HEK293 (cell line): ENCODE data around the gene MTUS2.

Experiments used
- CTCF ChIA-PET: fragments of 350-600 bp; formaldehyde crosslinking; extraction: SDS; loops from one replicate; lab custom pipeline; 2021; ENCODE audit warnings: antibody characterized with exemption; lab: Yijun Ruan, JAX
- POLR2A ChIA-PET: fragments of 300-600 bp; formaldehyde crosslinking; extraction: SDS; loops from one replicate; lab custom pipeline; 2020; ENCODE audit warnings: antibody characterized with exemption, inconsistent platforms; lab: Yijun Ruan, JAX
- H3K27ac ChIP-seq: fragments of 200-500 bp; sonication (Bioruptor generic); 2 replicates; pipeline ENCODE4 v1.5.1; 2014; ENCODE audit warnings: low read depth, low read length, control low read depth, inconsistent platforms; ENCODE audit errors: extremely low read depth
- H3K36me3 ChIP-seq, 2 experiments: fragments of 200-500 bp in 1 of 2; sonication (Bioruptor generic) in 1 of 2; 1 replicate in 1 of 2; 2 replicates in 1 of 2; pipeline ENCODE4 v1.5.1; 2014 to 2017; ENCODE audit warnings: inconsistent platforms in 2 of 2, low read length in 2 of 2; ENCODE audit not compliant: control insufficient read depth in 2 of 2, insufficient read depth in 1 of 2
- H3K4me1 ChIP-seq: fragments of 200-500 bp; sonication (Bioruptor generic); 2 replicates; pipeline ENCODE4 v1.5.1; 2014; ENCODE audit warnings: mild to moderate bottlenecking, low read length, inconsistent platforms; ENCODE audit not compliant: control insufficient read depth, insufficient read depth
- H3K4me3 ChIP-seq: 2 replicates; pipeline ENCODE4 v1.5.1; 2011; ENCODE audit warnings: low read depth, mild to moderate bottlenecking, control low read depth, low read length, moderate library complexity
- H3K9me3 ChIP-seq: fragments of 200-500 bp; sonication (Bioruptor generic); 2 replicates; pipeline ENCODE4 v1.5.1; 2014; ENCODE audit warnings: low read depth, low read length, inconsistent platforms; ENCODE audit not compliant: control insufficient read depth, insufficient read depth
- HOXC10 ChIP-seq: sonication (generic); formaldehyde crosslinking; IDR thresholded peaks from 2 replicates; pipeline ENCODE4 v1.8.1; 2023; ENCODE audit warnings: mild to moderate bottlenecking, missing genetic modification reagents
- KLF8 ChIP-seq: fragments of 450-650 bp; formaldehyde crosslinking; IDR thresholded peaks from 2 replicates; pipeline ENCODE4 v1.5.1; 2016; ENCODE audit warnings: missing biosample characterization, missing genetic modification characterization
- MEIS1 ChIP-seq: sonication (generic); formaldehyde crosslinking; IDR thresholded peaks from 2 replicates; pipeline ENCODE4 v1.8.1; 2022; ENCODE audit warnings: missing genetic modification reagents, mild to moderate bottlenecking, borderline replicate concordance
- MYNN ChIP-seq: fragments of 450-650 bp; formaldehyde crosslinking; IDR thresholded peaks from 2 replicates; pipeline ENCODE4 v1.5.1; 2016; ENCODE audit warnings: missing biosample characterization, missing genetic modification characterization, borderline replicate concordance
- SALL2 ChIP-seq: fragments of 450-650 bp; formaldehyde crosslinking; IDR thresholded peaks from 2 replicates; pipeline ENCODE4 v1.5.0; 2017; ENCODE audit warnings: missing biosample characterization, mild to moderate bottlenecking, missing genetic modification characterization, borderline replicate concordance
- SCRT1 ChIP-seq: fragments of 450-650 bp; formaldehyde crosslinking; IDR thresholded peaks from 2 replicates; pipeline ENCODE4 v1.5.1; 2016; ENCODE audit warnings: missing biosample characterization, missing genetic modification characterization, borderline replicate concordance
- SCRT2 ChIP-seq: fragments of 450-650 bp; formaldehyde crosslinking; IDR thresholded peaks from 2 replicates; pipeline ENCODE4 v1.5.1; 2016; ENCODE audit warnings: missing biosample characterization, missing genetic modification characterization
- SP3 ChIP-seq: fragments of 450-650 bp; formaldehyde crosslinking; IDR thresholded peaks from 2 replicates; pipeline ENCODE4 v1.5.1; 2016; ENCODE audit warnings: missing biosample characterization, missing genetic modification characterization
- WT1 ChIP-seq: fragments of 450-650 bp; formaldehyde crosslinking; IDR thresholded peaks from 2 replicates; pipeline ENCODE4 v1.5.1; 2016; ENCODE audit warnings: missing biosample characterization, missing genetic modification characterization
- ZFHX2 ChIP-seq: fragments of 450-650 bp; formaldehyde crosslinking; conservative IDR thresholded peaks from 2 replicates; pipeline ENCODE4 v1.5.1; 2016; ENCODE audit warnings: missing biosample characterization, missing genetic modification characterization
- ZIC2 ChIP-seq: fragments of 450-650 bp; formaldehyde crosslinking; IDR thresholded peaks from 2 replicates; pipeline ENCODE4 v1.5.1; 2016; ENCODE audit warnings: missing biosample characterization, missing genetic modification characterization
- ZNF133 ChIP-seq: fragments of 450-650 bp; formaldehyde crosslinking; IDR thresholded peaks from 2 replicates; pipeline ENCODE4 v1.5.1; 2016; ENCODE audit warnings: missing biosample characterization, missing genetic modification characterization
- ZNF214 ChIP-seq: fragments of 450-650 bp; formaldehyde crosslinking; IDR thresholded peaks from 2 replicates; pipeline ENCODE4 v1.5.1; 2017; ENCODE audit warnings: missing biosample characterization, mild to moderate bottlenecking, missing genetic modification characterization, borderline replicate concordance
- ZNF223 ChIP-seq: fragments of 450-650 bp; formaldehyde crosslinking; IDR thresholded peaks from 2 replicates; pipeline ENCODE4 v1.5.1; 2016; ENCODE audit warnings: missing biosample characterization, missing genetic modification characterization
- ZNF248 ChIP-seq: fragments of 450-650 bp; formaldehyde crosslinking; IDR thresholded peaks from 2 replicates; pipeline ENCODE4 v1.5.1; 2017; ENCODE audit warnings: missing biosample characterization, missing genetic modification characterization
- ZNF366 ChIP-seq: fragments of 450-650 bp; formaldehyde crosslinking; conservative IDR thresholded peaks from 2 replicates; pipeline ENCODE4 v1.5.1; 2016; ENCODE audit warnings: missing biosample characterization, missing genetic modification characterization
- ZNF473 ChIP-seq: fragments of 450-650 bp; formaldehyde crosslinking; IDR thresholded peaks from 2 replicates; pipeline ENCODE4 v1.5.1; 2017; ENCODE audit warnings: missing biosample characterization, missing genetic modification characterization
- ZNF529 ChIP-seq: fragments of 450-650 bp; formaldehyde crosslinking; IDR thresholded peaks from 2 replicates; pipeline ENCODE4 v1.5.1; 2017; ENCODE audit warnings: missing genetic modification characterization, missing biosample characterization; ENCODE audit not compliant: insufficient replicate concordance
- ZNF621 ChIP-seq: fragments of 450-650 bp; formaldehyde crosslinking; IDR thresholded peaks from 2 replicates; pipeline ENCODE4 v1.5.1; 2017; ENCODE audit warnings: missing biosample characterization, missing genetic modification characterization
- ZNF623 ChIP-seq: fragments of 450-650 bp; formaldehyde crosslinking; IDR thresholded peaks from 2 replicates; pipeline ENCODE4 v1.5.1; 2016; ENCODE audit warnings: missing biosample characterization, missing genetic modification characterization
- ZNF645 ChIP-seq: fragments of 450-650 bp; formaldehyde crosslinking; IDR thresholded peaks from 2 replicates; pipeline ENCODE4; 2016; ENCODE audit warnings: missing biosample characterization, missing genetic modification characterization
- ZNF704 ChIP-seq: fragments of 450-650 bp; formaldehyde crosslinking; IDR thresholded peaks from 2 replicates; pipeline ENCODE4 v1.5.1; 2016; ENCODE audit warnings: missing biosample characterization, missing genetic modification characterization
- ZNF830 ChIP-seq: fragments of 450-650 bp; IDR thresholded peaks from 2 replicates; pipeline ENCODE4 v1.5.0; 2018; ENCODE audit warnings: missing biosample characterization, missing genetic modification characterization, low read depth, mild to moderate bottlenecking, moderate library complexity
- ZNF843 ChIP-seq: fragments of 450-650 bp; formaldehyde crosslinking; IDR thresholded peaks from 2 replicates; pipeline ENCODE4 v1.5.1; 2016; ENCODE audit warnings: missing biosample characterization, missing genetic modification characterization
- TF ChIP-seq, protein P1 (sequence below): fragments of 450-650 bp; formaldehyde crosslinking; IDR thresholded peaks from 2 replicates; pipeline ENCODE4 v1.5.1; 2016; ENCODE audit warnings: missing biosample characterization, missing genetic modification characterization, low read depth
- TF ChIP-seq, protein P2 (sequence below): fragments of 450-650 bp; formaldehyde crosslinking; IDR thresholded peaks from 2 replicates; pipeline ENCODE4 v1.5.1; 2016; ENCODE audit warnings: missing biosample characterization, missing genetic modification characterization

Gene MTUS2

DNA sequence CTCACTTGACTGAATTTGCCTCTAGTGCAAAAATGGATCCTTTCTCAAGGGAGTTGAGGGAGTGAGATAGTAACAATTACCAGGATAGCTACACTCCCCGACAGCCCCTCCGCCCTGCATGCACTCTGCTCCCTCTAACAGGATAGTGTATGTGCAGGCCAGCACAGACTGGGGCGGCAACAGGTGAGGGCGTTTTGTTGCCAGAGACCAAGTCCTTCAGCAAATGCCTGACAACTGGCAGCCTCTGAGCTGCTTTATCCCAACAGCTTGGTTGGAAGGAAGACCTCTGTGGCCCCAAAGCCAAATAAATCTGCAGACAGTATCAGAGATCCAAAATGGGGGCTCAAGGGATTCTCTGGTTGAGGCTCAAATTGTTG, 688.7 kb downstream of the MTUS2 start:
- ChIA-PET POLR2A (no interaction called here), CTCF (interaction anchor here (0.5 to 3.2 kb wide), 26 partner anchors 9 to 617 kb away, joined by 3 to 19 read pairs (median 4); no protein-coding TSS in a partner anchor)
- H3K4me1 ChIP-seq, result no peaks in the 10 kb centered on the region

GRCh38 chr13:29509999-29510589, 690.0 kb downstream of the MTUS2 start:
- ChIA-PET CTCF (interaction anchor here (0.7 to 0.8 kb wide), 2 partner anchors 36 to 264 kb away, joined by 3 read pairs; no protein-coding TSS in a partner anchor), POLR2A (no interaction called here)

More for the DNA sequence above, 688.7 kb downstream of the MTUS2 start:
- Histone ChIP-seq H3K27ac (no peak overlapping the region), H3K9me3 (no peaks in the 10 kb centered on the region), H3K36me3 (peaks cover 0 to 27% of the 10 kb centered on the region in 2 experiments; a peak in 1 of 3 replicates), H3K4me3 (no peak overlapping the region)
- TF ChIP-seq WT1, result peak; percentile 64
- TF ChIP-seq SALL2 (tag by site-specific recombination), result no peak
- peak; percentile 56; the same call in 1 of the 2 replicates for TF ChIP-seq SCRT1 (tag by site-specific recombination)
- no peak for TF ChIP-seq ZNF214 (tag by site-specific recombination)
- TF ChIP-seq SCRT2 (tag by site-specific recombination), result peak; percentile 73
- no peak for TF ChIP-seq KLF8 (tag by site-specific recombination)

DNA sequence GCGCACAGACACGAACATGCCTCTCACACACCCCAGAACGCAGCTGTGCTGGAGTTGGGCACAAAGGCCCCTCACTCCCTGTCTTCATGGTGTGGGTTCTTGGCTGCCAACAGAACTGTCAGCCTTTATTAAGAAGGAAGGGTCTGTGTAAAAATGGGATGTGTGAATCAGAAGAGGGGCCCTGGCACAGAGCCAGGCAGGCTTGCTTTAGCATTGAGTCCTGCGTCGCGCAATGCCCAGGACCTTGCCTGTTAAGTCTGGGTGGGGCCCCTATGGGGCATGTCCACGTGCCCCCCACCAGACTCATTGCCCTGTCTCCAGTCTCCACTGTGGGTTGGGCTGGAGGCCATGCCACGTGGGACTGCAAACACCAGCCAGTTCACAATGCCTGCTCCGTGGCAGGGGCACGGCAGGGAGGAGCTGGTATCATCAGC, 690.5 kb downstream of the MTUS2 start:
- H3K36me3 ChIP-seq, result peaks cover 0 to 45% of the 10 kb centered on the region in 2 experiments; a peak in 1 of 3 replicates
- no peak overlapping the region for H3K4me3 ChIP-seq
- CTCF ChIA-PET, result no interaction called here
- no peaks in the 10 kb centered on the region for H3K9me3 ChIP-seq
- no peak overlapping the region for H3K27ac ChIP-seq
- POLR2A ChIA-PET, result no interaction called here
- no peaks in the 10 kb centered on the region for H3K4me1 ChIP-seq
- TF ChIP-seq ZNF529, result no peak
- TF ChIP-seq MYNN, result no peak
- TF ChIP-seq MEIS1 (CRISPR knock-in tag), result no peak
- TF ChIP-seq ZNF623, result no peak
- no peak for TF ChIP-seq ZNF473 (tag by site-specific recombination)
- TF ChIP-seq ZNF366 (tag by site-specific recombination), result no peak
- TF ChIP-seq ZFHX2 (tag by site-specific recombination), result no peak
- no peak for TF ChIP-seq ZNF248 (tag by site-specific recombination)
- TF ChIP-seq ZNF621 (tag by site-specific recombination), result no peak
- no peak for TF ChIP-seq ZNF223 (tag by site-specific recombination)
- TF ChIP-seq ZIC2, result no peak
- no peak for TF ChIP-seq ZNF830
- no peak for TF ChIP-seq HOXC10 (CRISPR knock-in tag)
- TF ChIP-seq ZNF704 (tag by site-specific recombination), result no peak
- TF ChIP-seq, protein P1, sequence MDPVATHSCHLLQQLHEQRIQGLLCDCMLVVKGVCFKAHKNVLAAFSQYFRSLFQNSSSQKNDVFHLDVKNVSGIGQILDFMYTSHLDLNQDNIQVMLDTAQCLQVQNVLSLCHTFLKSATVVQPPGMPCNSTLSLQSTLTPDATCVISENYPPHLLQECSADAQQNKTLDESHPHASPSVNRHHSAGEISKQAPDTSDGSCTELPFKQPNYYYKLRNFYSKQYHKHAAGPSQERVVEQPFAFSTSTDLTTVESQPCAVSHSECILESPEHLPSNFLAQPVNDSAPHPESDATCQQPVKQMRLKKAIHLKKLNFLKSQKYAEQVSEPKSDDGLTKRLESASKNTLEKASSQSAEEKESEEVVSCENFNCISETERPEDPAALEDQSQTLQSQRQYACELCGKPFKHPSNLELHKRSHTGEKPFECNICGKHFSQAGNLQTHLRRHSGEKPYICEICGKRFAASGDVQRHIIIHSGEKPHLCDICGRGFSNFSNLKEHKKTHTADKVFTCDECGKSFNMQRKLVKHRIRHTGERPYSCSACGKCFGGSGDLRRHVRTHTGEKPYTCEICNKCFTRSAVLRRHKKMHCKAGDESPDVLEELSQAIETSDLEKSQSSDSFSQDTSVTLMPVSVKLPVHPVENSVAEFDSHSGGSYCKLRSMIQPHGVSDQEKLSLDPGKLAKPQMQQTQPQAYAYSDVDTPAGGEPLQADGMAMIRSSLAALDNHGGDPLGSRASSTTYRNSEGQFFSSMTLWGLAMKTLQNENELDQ (tag by site-specific recombination), result no peak
- TF ChIP-seq ZNF133 (tag by site-specific recombination), result no peak
- TF ChIP-seq, protein P2, sequence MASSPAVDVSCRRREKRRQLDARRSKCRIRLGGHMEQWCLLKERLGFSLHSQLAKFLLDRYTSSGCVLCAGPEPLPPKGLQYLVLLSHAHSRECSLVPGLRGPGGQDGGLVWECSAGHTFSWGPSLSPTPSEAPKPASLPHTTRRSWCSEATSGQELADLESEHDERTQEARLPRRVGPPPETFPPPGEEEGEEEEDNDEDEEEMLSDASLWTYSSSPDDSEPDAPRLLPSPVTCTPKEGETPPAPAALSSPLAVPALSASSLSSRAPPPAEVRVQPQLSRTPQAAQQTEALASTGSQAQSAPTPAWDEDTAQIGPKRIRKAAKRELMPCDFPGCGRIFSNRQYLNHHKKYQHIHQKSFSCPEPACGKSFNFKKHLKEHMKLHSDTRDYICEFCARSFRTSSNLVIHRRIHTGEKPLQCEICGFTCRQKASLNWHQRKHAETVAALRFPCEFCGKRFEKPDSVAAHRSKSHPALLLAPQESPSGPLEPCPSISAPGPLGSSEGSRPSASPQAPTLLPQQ (tag by site-specific recombination), result no peak

More at GRCh38 chr13:29509999-29510589, 690.0 kb downstream of the MTUS2 start:
- H3K36me3 ChIP-seq, result peaks cover 0 to 39% of the 10 kb centered on the region in 2 experiments; a peak in 1 of 3 replicates
- H3K4me1 ChIP-seq, result no peaks in the 10 kb centered on the region
- no peak overlapping the region for H3K4me3 ChIP-seq
- TF ChIP-seq SP3 (tag by site-specific recombination) (no peak), SCRT2 (tag by site-specific recombination) (no peak), ZNF843 (tag by site-specific recombination) (no peak), ZNF645 (no peak), ZNF473 (tag by site-specific recombination) (no peak)
- TF ChIP-seq, all 188 proteins: peak for 0
- no peak overlapping the region for H3K27ac ChIP-seq
- no peaks in the 10 kb centered on the region for H3K9me3 ChIP-seq
